GM10266 (cell line): ENCODE measurements around the gene CEND1.
A peak's percentile ranks its signal among the peaks of the same experiment; 100 is the strongest.

Experiments used
- DNase-seq: peaks from one replicate; pipeline ENCODE4 v3.0.0; 2012; ENCODE audit errors: extremely low spot score
- TF ChIP-seq, protein P1 (sequence below): IDR thresholded peaks from 2 replicates; pipeline ENCODE4 v1.5.1; 2012; ENCODE audit warnings: mild to moderate bottlenecking, low read depth; ENCODE audit not compliant: control insufficient read depth, insufficient read depth; ENCODE audit errors: missing control alignments

Gene CEND1

DNA sequence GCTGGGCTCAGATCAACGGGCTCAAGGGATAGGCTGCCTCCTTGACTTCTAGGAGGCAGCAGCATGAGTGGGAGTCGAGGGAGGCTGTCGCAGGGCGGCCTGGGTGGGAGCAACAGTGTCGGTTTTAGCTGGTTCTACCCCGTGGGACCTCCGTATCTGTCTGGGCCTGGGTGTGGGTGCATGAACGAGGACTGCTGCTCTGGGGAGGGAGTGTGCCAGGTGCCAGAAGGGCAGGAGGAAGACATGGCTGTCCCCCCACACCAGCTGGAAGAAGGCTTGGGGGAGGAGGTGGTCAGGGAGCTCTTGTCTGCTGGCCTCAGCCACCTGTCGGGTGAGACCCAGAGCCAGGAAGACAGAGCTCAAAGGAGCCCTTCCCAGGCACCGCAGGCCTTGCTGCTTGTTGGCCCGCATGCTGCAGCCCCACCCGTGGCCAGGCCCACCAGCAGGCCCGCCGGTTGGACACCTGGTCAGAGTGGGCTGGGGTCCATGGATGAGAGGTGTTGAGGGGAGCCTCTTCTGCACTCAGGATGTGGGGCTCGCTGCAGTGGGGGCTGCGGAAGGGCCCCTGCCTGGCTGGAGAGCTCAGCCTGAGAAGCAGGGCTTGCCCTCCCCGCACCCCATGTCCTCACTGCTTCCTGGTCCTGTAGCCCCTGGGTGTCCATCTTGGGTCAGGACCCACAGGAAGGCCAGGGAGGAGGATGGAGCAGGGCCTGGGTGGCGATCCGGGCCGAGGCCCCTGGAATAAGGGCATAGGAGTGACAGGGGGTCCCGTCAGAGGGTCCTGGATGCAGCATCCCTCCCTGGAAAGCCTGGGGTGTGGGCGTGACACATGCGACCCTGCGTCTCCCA is 3.4 kb downstream of the CEND1 start:
- TF ChIP-seq, protein P1, sequence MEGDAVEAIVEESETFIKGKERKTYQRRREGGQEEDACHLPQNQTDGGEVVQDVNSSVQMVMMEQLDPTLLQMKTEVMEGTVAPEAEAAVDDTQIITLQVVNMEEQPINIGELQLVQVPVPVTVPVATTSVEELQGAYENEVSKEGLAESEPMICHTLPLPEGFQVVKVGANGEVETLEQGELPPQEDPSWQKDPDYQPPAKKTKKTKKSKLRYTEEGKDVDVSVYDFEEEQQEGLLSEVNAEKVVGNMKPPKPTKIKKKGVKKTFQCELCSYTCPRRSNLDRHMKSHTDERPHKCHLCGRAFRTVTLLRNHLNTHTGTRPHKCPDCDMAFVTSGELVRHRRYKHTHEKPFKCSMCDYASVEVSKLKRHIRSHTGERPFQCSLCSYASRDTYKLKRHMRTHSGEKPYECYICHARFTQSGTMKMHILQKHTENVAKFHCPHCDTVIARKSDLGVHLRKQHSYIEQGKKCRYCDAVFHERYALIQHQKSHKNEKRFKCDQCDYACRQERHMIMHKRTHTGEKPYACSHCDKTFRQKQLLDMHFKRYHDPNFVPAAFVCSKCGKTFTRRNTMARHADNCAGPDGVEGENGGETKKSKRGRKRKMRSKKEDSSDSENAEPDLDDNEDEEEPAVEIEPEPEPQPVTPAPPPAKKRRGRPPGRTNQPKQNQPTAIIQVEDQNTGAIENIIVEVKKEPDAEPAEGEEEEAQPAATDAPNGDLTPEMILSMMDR = no peak

DNA sequence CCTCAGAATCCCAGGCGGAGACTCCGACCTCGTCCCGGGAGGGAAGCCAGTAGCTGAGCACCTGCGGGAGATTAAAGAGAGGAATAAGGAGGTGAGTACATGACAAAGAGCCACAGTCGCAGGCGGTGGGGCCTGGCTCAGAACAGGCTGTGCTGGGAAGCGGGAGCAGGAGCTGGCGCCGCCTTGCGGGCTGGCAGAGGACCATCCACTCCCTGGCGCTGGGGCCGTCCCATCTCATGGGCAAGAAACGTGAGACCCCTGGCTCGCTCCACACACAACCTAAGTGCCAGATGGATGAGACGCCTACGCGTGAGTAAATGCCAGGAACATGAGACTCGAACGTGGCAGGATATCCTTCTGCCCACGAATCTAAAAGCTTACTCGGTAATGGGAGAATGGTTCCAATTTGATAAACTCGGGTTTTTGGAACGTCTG is 6.3 kb downstream of the CEND1 start:
- DNase-seq = no peak
- TF ChIP-seq, protein P1 = peak; percentile 46

More for the DNA sequence above, 3.4 kb downstream of the CEND1 start:
- no peak for DNase-seq

- no peak for DNase-seq
- TF ChIP-seq, protein P1 = no peak
These were observed 7.4 kb downstream of the CEND1 start for GRCh38 chr11:782264-783174.

GRCh38 chr11:779955-780532 is 9.8 kb downstream of the CEND1 start:
- TF ChIP-seq, protein P1 = no peak
- no peak for DNase-seq

DNA sequence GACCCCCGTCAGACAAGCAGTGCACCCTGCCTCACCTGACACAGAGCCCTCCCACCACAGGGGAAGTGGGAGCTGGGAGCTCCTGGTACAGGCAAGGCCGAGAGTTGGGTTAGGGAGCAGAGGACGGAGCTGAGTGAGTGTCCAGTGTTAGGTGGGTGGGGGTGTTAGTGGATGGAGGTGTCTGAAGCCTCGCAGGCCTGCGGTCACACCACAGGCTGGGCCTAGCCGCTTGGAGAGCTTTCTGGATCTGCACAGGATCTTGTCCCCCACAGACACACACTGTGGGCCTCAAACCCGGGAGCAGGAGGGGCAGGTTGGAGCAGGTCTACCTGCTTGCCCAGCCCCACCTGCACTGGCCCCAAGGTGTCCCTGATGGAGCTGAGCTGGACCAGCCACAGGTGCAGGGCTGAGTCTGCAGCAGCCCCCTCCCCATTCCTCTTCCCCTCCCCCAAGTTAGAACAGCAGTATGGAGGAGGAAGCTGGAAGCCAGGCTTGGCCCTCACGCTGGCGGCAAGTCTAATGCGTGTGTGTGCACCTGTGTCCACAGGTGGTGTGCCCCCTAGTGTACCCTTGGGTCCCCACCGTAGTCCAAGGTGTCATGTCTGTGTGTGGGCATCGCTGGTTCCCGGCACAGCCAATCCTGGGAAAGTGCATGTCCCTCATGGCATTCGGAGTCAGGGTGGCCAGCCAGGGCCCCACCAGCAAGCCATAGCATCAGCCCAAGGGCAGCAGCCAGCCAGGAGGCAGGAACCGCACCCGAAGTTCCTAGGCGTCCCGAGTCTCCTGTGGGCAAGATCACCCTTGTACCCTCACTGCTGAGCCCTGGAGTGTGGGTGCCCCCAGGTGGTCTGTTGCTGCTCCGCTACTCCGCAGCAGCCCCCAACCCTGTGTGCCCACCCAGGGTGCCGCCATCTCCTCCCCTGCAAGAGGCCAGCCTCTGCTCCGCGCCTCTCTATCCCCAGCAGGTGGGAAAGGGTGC is 10.6 kb downstream of the CEND1 start:
- DNase-seq = no peak
- TF ChIP-seq, protein P1 = peak; percentile 4
